PC-9 (cell line): Measurements from ENCODE around the gene WDR18. TPM values are rescaled to one million over a fixed set of nuclear protein-coding genes. Genes with fewer than 3 reads are reported as not detected.
A peak's percentile ranks its signal among the peaks of the same experiment; 100 is the strongest.

Source experiments
- BruUV-seq: library from RNA; stranded (reverse); fragments of 400-500 nt; replicated peaks from 2 replicates; lab custom pipeline; 2021; lab: Mats Ljungman, UMichigan
- CTCF ChIA-PET: fragments of 300-600 bp; sonication (Branson Sonifier 250); formaldehyde crosslinking; loops from one replicate; lab custom pipeline; 2022; ENCODE audit warnings: antibody characterized with exemption; lab: Charles Lee
- POLR2A ChIA-PET: fragments of 300-600 bp; sonication (Branson Sonifier 250); formaldehyde crosslinking; loops from one replicate; lab custom pipeline; 2022; ENCODE audit warnings: antibody characterized with exemption; ENCODE audit not compliant: unreplicated experiment; lab: Charles Lee
- DNase-seq, 2 experiments: peaks; one replicate each; pipeline versions ENCODE4 v3.0.0 to v3.0.0-alpha.2; 2015 to 2022; ENCODE audit warnings: mixed read lengths in 1 of 2
- H2AFZ ChIP-seq: fragments of 200-600 bp; sonication (generic); 2 replicates; pipeline ENCODE4 v1.8.1; 2017; ENCODE audit warnings: antibody characterized with exemption
- H3F3A ChIP-seq: fragments of 200-600 bp; sonication (generic); 2 replicates; pipeline ENCODE4 v1.8.1; 2017; ENCODE audit warnings: antibody characterized with exemption, mild to moderate bottlenecking, low read depth; ENCODE audit not compliant: insufficient read depth
- H3K27ac ChIP-seq: fragments of 200-600 bp; sonication (generic); 2 replicates; pipeline ENCODE4 v1.6.1; 2016; ENCODE audit warnings: mixed run types
- H3K27me3 ChIP-seq: fragments of 200-600 bp; sonication (generic); 2 replicates; pipeline ENCODE4 v1.6.1; 2016; ENCODE audit warnings: low read depth, mixed run types; ENCODE audit not compliant: insufficient read depth
- H3K36me3 ChIP-seq: fragments of 200-600 bp; sonication (generic); 2 replicates; pipeline ENCODE4 v1.6.1; 2016; ENCODE audit warnings: low read depth, mixed run types
- H3K4me1 ChIP-seq: fragments of 200-600 bp; sonication (generic); replicated peaks from 2 replicates; pipeline ENCODE4 v1.6.1; 2016; ENCODE audit warnings: mixed run types; ENCODE audit not compliant: insufficient read depth
- H3K4me2 ChIP-seq: fragments of 200-600 bp; sonication (generic); 2 replicates; pipeline ENCODE4 v1.6.1; 2017; ENCODE audit warnings: mixed run types
- H3K4me3 ChIP-seq: fragments of 200-600 bp; sonication (generic); 2 replicates; pipeline ENCODE4 v1.6.1; 2016; ENCODE audit warnings: mixed run types
- H3K79me2 ChIP-seq: fragments of 200-600 bp; sonication (generic); 2 replicates; pipeline ENCODE4 v1.6.1; 2017; ENCODE audit warnings: low read depth, mixed run types
- H3K9me2 ChIP-seq: fragments of 200-600 bp; sonication (generic); 2 replicates; pipeline ENCODE4 v1.8.1; 2017; ENCODE audit warnings: mild to moderate bottlenecking; ENCODE audit not compliant: insufficient read depth
- H3K9me3 ChIP-seq: fragments of 200-600 bp; sonication (generic); 2 replicates; pipeline ENCODE4 v1.8.1; 2016; ENCODE audit warnings: low read depth; ENCODE audit not compliant: insufficient read depth
- H4K20me1 ChIP-seq: fragments of 200-600 bp; sonication (generic); 2 replicates; pipeline ENCODE4 v1.8.1; 2017; ENCODE audit not compliant: insufficient read depth
- CTCF ChIP-seq: fragments of 200-600 bp; sonication (generic); conservative IDR thresholded peaks from 2 replicates; pipeline ENCODE4 v1.6.1; 2017; ENCODE audit warnings: mixed run types, antibody characterized with exemption, mild to moderate bottlenecking, moderate library complexity
- EZH2 ChIP-seq: fragments of 200-600 bp; sonication (generic); IDR thresholded peaks from 2 replicates; pipeline ENCODE4 v1.8.0; 2017; ENCODE audit warnings: antibody characterized with exemption, low read depth
- intact Hi-C: fragments of 100-400 bp; cut with micrococcal nuclease; formaldehyde crosslinking; loops from one replicate; pipeline ENCODE4 v1.10.0; 2022; ENCODE audit not compliant: unreplicated experiment
- total RNA-seq: library from RNA; stranded (reverse); gene quantifications from 2 replicates; pipeline ENCODE4 v1.2.3, GENCODE V29; 2021

Gene WDR18
- total RNA-seq, 1 experiment from 2014 or later: 61.5 TPM

GRCh38 chr19:982567-983170, 1.5 kb upstream of the WDR18 start:
- BruUV-seq: no TSS peak
- Histone ChIP-seq H3K9me3 (no peaks in the 10 kb centered on the region), H3F3A (peaks cover 28% of the 10 kb centered on the region), H3K9me2 (no peaks in the 10 kb centered on the region), H3K4me3 (peak overlapping the region; percentile 53; the same call in 1 of the 2 replicates), H3K4me1 (peaks cover 17% of the 10 kb centered on the region), H3K27me3 (no peaks in the 10 kb centered on the region), H4K20me1 (no peaks in the 10 kb centered on the region; the same call in 1 of the 2 replicates), H2AFZ (no peak overlapping the region; the same call in 1 of the 2 replicates), H3K36me3 (no peaks in the 10 kb centered on the region), H3K4me2 (peak overlapping the region; percentile 85), H3K79me2 (peaks cover 9% of the 10 kb centered on the region), H3K27ac (no peak overlapping the region)
- no peak for TF ChIP-seq EZH2
- peak; percentile 73 for TF ChIP-seq CTCF
- peak in 1 of 2 experiments; percentile 79 for DNase-seq
- intact Hi-C loops: loop anchor here (1.0 to 10.0 kb wide), 2 partner anchors 61 to 128 kb away; partner anchors contain the start of genes CFD and ELANE
- POLR2A ChIA-PET: no interaction called here
- CTCF ChIA-PET: no interaction called here

DNA sequence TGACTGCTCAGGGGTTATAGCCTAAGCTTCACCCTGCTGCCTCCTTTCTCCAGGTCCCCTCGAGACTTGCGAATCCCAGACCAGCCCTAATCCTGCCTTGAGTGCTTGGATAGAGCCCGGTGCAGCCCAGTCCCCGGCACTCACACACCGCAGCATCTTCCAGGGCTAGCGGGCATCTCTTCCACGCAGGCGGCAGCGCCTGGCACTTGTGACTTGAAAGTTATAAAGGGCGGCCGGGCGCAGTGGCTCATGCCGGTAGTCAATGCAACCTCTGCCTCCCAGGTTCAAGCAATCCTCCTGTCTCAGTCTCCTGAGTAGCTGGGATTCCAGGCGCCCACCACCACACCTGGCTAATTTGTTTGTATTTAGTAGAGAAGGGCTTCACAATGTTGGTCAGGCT, 1.9 kb downstream of the WDR18 start:
- H3K27me3 ChIP-seq: no peaks in the 10 kb centered on the region
- H3K27ac ChIP-seq: no peak overlapping the region
- POLR2A ChIA-PET: interaction anchor here (0.6 kb wide), 1 partner anchor 309 kb away, joined by 4 read pairs; no protein-coding TSS in a partner anchor
- peaks cover 9% of the 10 kb centered on the region for H3K79me2 ChIP-seq
- intact Hi-C loops: loop anchor here (10.0 kb wide), 1 partner anchor 131 kb away; the partner anchor contains the start of genes CFD and ELANE
- BruUV-seq: no TSS peak
- DNase-seq: no peak
- no peaks in the 10 kb centered on the region for H3K9me2 ChIP-seq
- no peaks in the 10 kb centered on the region; the same call in none of the 2 replicates for H4K20me1 ChIP-seq
- H3F3A ChIP-seq: peaks cover 31% of the 10 kb centered on the region
- CTCF ChIA-PET: no interaction called here
- H3K4me2 ChIP-seq: no peak overlapping the region
- no peak overlapping the region for H3K4me3 ChIP-seq
- peaks cover 6% of the 10 kb centered on the region; the same call in 1 of the 2 replicates for H3K4me1 ChIP-seq
- H3K36me3 ChIP-seq: no peaks in the 10 kb centered on the region
- no peaks in the 10 kb centered on the region for H3K9me3 ChIP-seq
- TF ChIP-seq EZH2 (no peak), CTCF (no peak)
- no peak overlapping the region for H2AFZ ChIP-seq

- CTCF ChIA-PET: no interaction called here
- H2AFZ ChIP-seq: no peak overlapping the region
- no peak for DNase-seq
- H3F3A ChIP-seq: peaks cover 40% of the 10 kb centered on the region
- no peaks in the 10 kb centered on the region for H3K9me3 ChIP-seq
- no TSS peak for BruUV-seq
- no peaks in the 10 kb centered on the region for H3K27me3 ChIP-seq
- no peaks in the 10 kb centered on the region for H3K9me2 ChIP-seq
- no peak overlapping the region for H3K4me3 ChIP-seq
- no peak overlapping the region for H3K4me2 ChIP-seq
- TF ChIP-seq CTCF (no peak), EZH2 (no peak)
- POLR2A ChIA-PET: no interaction called here
- peaks cover 10% of the 10 kb centered on the region for H4K20me1 ChIP-seq
- peaks cover 6% of the 10 kb centered on the region; the same call in 1 of the 2 replicates for H3K4me1 ChIP-seq
- H3K79me2 ChIP-seq: peaks cover 9% of the 10 kb centered on the region
- no peaks in the 10 kb centered on the region for H3K36me3 ChIP-seq
- no peak overlapping the region for H3K27ac ChIP-seq
- intact Hi-C loops: loop anchor here (10.0 kb wide), 1 partner anchor 133 kb away; the partner anchor contains the start of genes CFD and ELANE
These were observed 3.9 kb downstream of the WDR18 start for GRCh38 chr19:988081-988480.
